ENCODE measurements around the gene THEMIS. TPM values are rescaled to one million over a fixed set of nuclear protein-coding genes. Genes with fewer than 3 reads are reported as not detected.
A peak's percentile ranks its signal among the peaks of the same experiment; 100 is the strongest.

Gene THEMIS
- total RNA-seq, 1 donor from 2014 or later: not detected

GRCh38 chr6:127857051-127857637 is 43.7 kb downstream of the THEMIS start:
- Mint-ChIP-seq H3K27me3 (no peaks in the 10 kb centered on the region), H3K27ac (no peak overlapping the region), H3K9me3 (ENCODE audit: low read depth) (no peaks in the 10 kb centered on the region), H3K4me1 (ENCODE audit: low read depth) (peaks cover 4% of the 10 kb centered on the region), H3K36me3 (ENCODE audit: insufficient read depth) (no peaks in the 10 kb centered on the region), H3K4me3 (ENCODE audit: low read depth) (no peak overlapping the region)
- no peak for TF ChIP-seq CTCF (IDR thresholded peaks at IDR 0.05; ENCODE audit: unreplicated experiment)
- DNase-seq (ENCODE audit: low spot score, unreplicated experiment): no peak

GRCh38 chr6:127855542-127856159 is 45.2 kb downstream of the THEMIS start:
- Mint-ChIP-seq H3K4me1 (ENCODE audit: low read depth) (peaks cover 4% of the 10 kb centered on the region), H3K36me3 (ENCODE audit: insufficient read depth) (no peaks in the 10 kb centered on the region), H3K27me3 (no peaks in the 10 kb centered on the region), H3K4me3 (ENCODE audit: low read depth) (no peak overlapping the region), H3K9me3 (ENCODE audit: low read depth) (no peaks in the 10 kb centered on the region), H3K27ac (no peak overlapping the region)
- peak; percentile 46 for TF ChIP-seq CTCF (IDR thresholded peaks at IDR 0.05; ENCODE audit: unreplicated experiment)
- DNase-seq (ENCODE audit: low spot score, unreplicated experiment): no peak

- no peak for TF ChIP-seq CTCF (IDR thresholded peaks at IDR 0.05; ENCODE audit: unreplicated experiment)
- peaks cover 4% of the 10 kb centered on the region for H3K4me1 Mint-ChIP-seq (ENCODE audit: low read depth)
- H3K9me3 Mint-ChIP-seq (ENCODE audit: low read depth): peaks cover 2% of the 10 kb centered on the region
- no peak overlapping the region for H3K4me3 Mint-ChIP-seq (ENCODE audit: low read depth)
- no peak for DNase-seq (ENCODE audit: low spot score, unreplicated experiment)
- H3K27me3 Mint-ChIP-seq: no peaks in the 10 kb centered on the region
- no peaks in the 10 kb centered on the region for H3K36me3 Mint-ChIP-seq (ENCODE audit: insufficient read depth)
- no peak overlapping the region for H3K27ac Mint-ChIP-seq
These were observed 46.8 kb downstream of the THEMIS start for GRCh38 chr6:127854009-127854408.

GRCh38 chr6:127851197-127851596 is 49.7 kb downstream of the THEMIS start:
- Mint-ChIP-seq H3K27ac (no peak overlapping the region), H3K27me3 (no peaks in the 10 kb centered on the region), H3K36me3 (ENCODE audit: insufficient read depth) (no peaks in the 10 kb centered on the region), H3K4me1 (ENCODE audit: low read depth) (peaks cover 2% of the 10 kb centered on the region), H3K4me3 (ENCODE audit: low read depth) (no peak overlapping the region), H3K9me3 (ENCODE audit: low read depth) (peaks cover 5% of the 10 kb centered on the region)
- TF ChIP-seq CTCF (IDR thresholded peaks at IDR 0.05; ENCODE audit: unreplicated experiment): no peak
- DNase-seq (ENCODE audit: low spot score, unreplicated experiment): no peak

GRCh38 chr6:127845242-127845641 is 55.6 kb downstream of the THEMIS start:
- DNase-seq (ENCODE audit: low spot score, unreplicated experiment): no peak
- no peak overlapping the region for H3K27ac Mint-ChIP-seq
- no peaks in the 10 kb centered on the region for H3K27me3 Mint-ChIP-seq
- H3K9me3 Mint-ChIP-seq (ENCODE audit: low read depth): peaks cover 5% of the 10 kb centered on the region
- H3K36me3 Mint-ChIP-seq (ENCODE audit: insufficient read depth): no peaks in the 10 kb centered on the region
- H3K4me3 Mint-ChIP-seq (ENCODE audit: low read depth): no peak overlapping the region
- peaks cover 2% of the 10 kb centered on the region for H3K4me1 Mint-ChIP-seq (ENCODE audit: low read depth)
- TF ChIP-seq CTCF (IDR thresholded peaks at IDR 0.05; ENCODE audit: unreplicated experiment): no peak
